ENCODE results near the gene RETSAT. TPM values are rescaled to one million over a fixed set of nuclear protein-coding genes. Genes with fewer than 3 reads are reported as not detected.

The RETSAT gene
- total RNA-seq, 1 donor from 2014 or later = 23.1 TPM

DNA sequence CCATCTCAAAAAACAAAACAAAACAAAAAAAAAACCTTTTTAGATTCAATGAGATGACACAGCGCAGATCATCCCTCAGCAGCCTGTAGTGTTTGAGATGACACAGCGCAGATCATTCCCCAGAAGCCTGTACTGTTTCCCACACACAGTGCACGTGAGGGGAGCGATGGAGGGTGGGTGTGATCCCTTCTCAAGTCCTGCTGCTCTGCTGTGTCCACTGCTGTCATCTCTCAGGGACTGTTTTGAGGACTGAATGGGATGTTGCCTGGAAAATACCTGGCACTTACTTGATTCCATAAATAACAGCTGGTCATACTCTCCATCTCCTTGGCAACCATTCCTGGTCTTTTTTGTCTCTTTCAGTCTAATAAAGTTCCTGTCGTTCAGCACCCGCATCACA, 52.2 kb downstream of the RETSAT start:
- H3K27me3 Mint-ChIP-seq = no peaks in the 10 kb centered on the region
- H3K36me3 Mint-ChIP-seq (ENCODE audit: insufficient read depth) = peaks cover 15% of the 10 kb centered on the region
- H3K4me3 Mint-ChIP-seq (ENCODE audit: low read depth) = no peak overlapping the region
- H3K27ac Mint-ChIP-seq = no peak overlapping the region
- no peaks in the 10 kb centered on the region for H3K9me3 Mint-ChIP-seq (ENCODE audit: low read depth)
- no peak for DNase-seq (ENCODE audit: low spot score, unreplicated experiment)
- TF ChIP-seq, protein P1, sequence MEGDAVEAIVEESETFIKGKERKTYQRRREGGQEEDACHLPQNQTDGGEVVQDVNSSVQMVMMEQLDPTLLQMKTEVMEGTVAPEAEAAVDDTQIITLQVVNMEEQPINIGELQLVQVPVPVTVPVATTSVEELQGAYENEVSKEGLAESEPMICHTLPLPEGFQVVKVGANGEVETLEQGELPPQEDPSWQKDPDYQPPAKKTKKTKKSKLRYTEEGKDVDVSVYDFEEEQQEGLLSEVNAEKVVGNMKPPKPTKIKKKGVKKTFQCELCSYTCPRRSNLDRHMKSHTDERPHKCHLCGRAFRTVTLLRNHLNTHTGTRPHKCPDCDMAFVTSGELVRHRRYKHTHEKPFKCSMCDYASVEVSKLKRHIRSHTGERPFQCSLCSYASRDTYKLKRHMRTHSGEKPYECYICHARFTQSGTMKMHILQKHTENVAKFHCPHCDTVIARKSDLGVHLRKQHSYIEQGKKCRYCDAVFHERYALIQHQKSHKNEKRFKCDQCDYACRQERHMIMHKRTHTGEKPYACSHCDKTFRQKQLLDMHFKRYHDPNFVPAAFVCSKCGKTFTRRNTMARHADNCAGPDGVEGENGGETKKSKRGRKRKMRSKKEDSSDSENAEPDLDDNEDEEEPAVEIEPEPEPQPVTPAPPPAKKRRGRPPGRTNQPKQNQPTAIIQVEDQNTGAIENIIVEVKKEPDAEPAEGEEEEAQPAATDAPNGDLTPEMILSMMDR (IDR thresholded peaks at IDR 0.05; ENCODE audit: unreplicated experiment) = no peak
- H3K4me1 Mint-ChIP-seq (ENCODE audit: low read depth) = peaks cover 1% of the 10 kb centered on the region

Other genes with a start within 250 kb of the RETSAT start
- gene TCF7L1, start 221.1 kb downstream of the RETSAT start, total RNA-seq = 57.2 and 62.7 TPM in 2 replicates
- gene TGOLN2, start 26.5 kb downstream of the RETSAT start, total RNA-seq = 64.2 and 65.5 TPM in 2 replicates
- 23.3 and 25.6 TPM in 2 replicates for gene ELMOD3, start 241 bp upstream of the RETSAT start, total RNA-seq
- 56.1 and 56.5 TPM in 2 replicates for gene CAPG, start 55.8 kb upstream of the RETSAT start, total RNA-seq
- gene SH2D6, start 64.2 kb upstream of the RETSAT start, total RNA-seq = 0.29 and 0.71 TPM in 2 replicates
- 281 and 304 TPM in 2 replicates for gene MAT2A, start 184.6 kb upstream of the RETSAT start, total RNA-seq
- gene GGCX, start 207.0 kb upstream of the RETSAT start, total RNA-seq = 69.2 TPM in 2 replicates
- 71.3 and 76.0 TPM in 2 replicates for gene VAMP8, start 223.1 kb upstream of the RETSAT start, total RNA-seq
- gene VAMP5, start 229.9 kb upstream of the RETSAT start, total RNA-seq = 4.2 TPM in 2 replicates
- 82.3 and 85.7 TPM in 2 replicates for gene RNF181, start 241.2 kb upstream of the RETSAT start, total RNA-seq
- 24.9 and 26.0 TPM in 2 replicates for gene TMEM150A, start 248.2 kb upstream of the RETSAT start, total RNA-seq

Measured in progenitor cell of endocrine pancreas (in vitro differentiated cells).